ENCODE measurements around the gene HDAC1. TPM values are rescaled to one million over a fixed set of nuclear protein-coding genes. Genes with fewer than 3 reads are reported as not detected.

Gene HDAC1
- polyA plus RNA-seq, 3 donors: 73.8 to 95.0 (median 88.7) TPM

DNA sequence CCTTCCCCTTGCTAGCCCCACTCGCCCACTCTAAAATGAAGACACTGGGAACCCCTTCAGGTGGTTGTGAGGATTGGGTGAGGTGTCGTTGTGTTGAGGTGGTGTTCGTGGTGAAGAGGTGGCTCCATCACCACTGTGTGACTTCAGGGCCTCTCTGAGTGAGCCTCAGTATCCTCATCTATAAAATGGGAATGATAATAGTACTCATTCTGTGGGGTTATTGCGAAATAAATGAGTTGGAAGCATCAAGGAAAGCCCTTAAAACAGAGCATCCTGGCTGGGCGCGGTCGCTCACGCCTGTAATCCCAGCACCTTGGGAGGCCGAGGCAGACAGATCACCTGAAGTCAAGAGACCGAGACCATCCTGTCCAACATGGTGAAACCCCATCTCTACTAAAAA, 50.8 kb downstream of the HDAC1 start:
- Histone ChIP-seq H3K4me2 (replicated peaks; ENCODE audit: extremely low read depth, low read length, poor library complexity, severe bottlenecking) (no peak overlapping the region), H2AFZ (ENCODE audit: insufficient read depth, low read depth, low read length, poor library complexity, severe bottlenecking) (no peak overlapping the region), H3K4me3 (replicated peaks in 1 of 3; ENCODE audit: low read depth in 2 of 3, low read length in 3 of 3) (no peak overlapping the region), H4K20me1 (ENCODE audit: insufficient read depth, low read length) (no peaks in the 10 kb centered on the region), H3K79me2 (ENCODE audit: insufficient read depth, low read length) (no peaks in the 10 kb centered on the region), H3K27ac (ENCODE audit: low read depth in 1 of 2, low read length in 2 of 2) (no peak overlapping the region), H3K9ac (ENCODE audit: insufficient read depth, low read length, poor library complexity, severe bottlenecking) (no peak overlapping the region), H3K36me3 (replicated peaks in 1 of 2; ENCODE audit: control insufficient read depth in 1 of 2, insufficient read depth in 2 of 2, low read length in 2 of 2) (no peaks in the 10 kb centered on the region), H3K9me3 (replicated peaks in 1 of 2; ENCODE audit: control insufficient read depth in 1 of 2, insufficient read depth in 1 of 2, low read length in 2 of 2) (no peaks in the 10 kb centered on the region), H3K4me1 (ENCODE audit: control insufficient read depth in 1 of 2, insufficient read depth in 2 of 2, low read length in 2 of 2) (peaks cover 28 to 42% of the 10 kb centered on the region in 2 donors), H3K27me3 (ENCODE audit: control insufficient read depth in 2 of 2, insufficient read depth in 2 of 2, low read length in 2 of 2) (peaks cover 6 to 27% of the 10 kb centered on the region in 2 donors)
- Mint-ChIP-seq H3K4me3 (no peak overlapping the region), H3K4me1 (peaks cover 53% of the 10 kb centered on the region), H3K27ac (peak overlapping the region in 3 of 7 donors; percentile 16 to 58 (median 30)), H3K27me3 (ENCODE audit: low read depth in 3 of 3) (peaks cover 45 to 57% (median 50%) of the 10 kb centered on the region in 3 donors), H3K36me3 (peaks cover 10 to 26% of the 10 kb centered on the region in 2 donors), H3K9me3 (peaks cover 0 to 4% (median 2%) of the 10 kb centered on the region in 7 donors)
- no peak for DNase-seq
- intact Hi-C loops (cut with micrococcal nuclease): no loop called here
- TF ChIP-seq CTCF (IDR thresholded peaks at IDR 0.05): no peak
- no CpG with 5 or more reads among the region's 10 CpGs for WGBS (ENCODE audit: insufficient coverage)

DNA sequence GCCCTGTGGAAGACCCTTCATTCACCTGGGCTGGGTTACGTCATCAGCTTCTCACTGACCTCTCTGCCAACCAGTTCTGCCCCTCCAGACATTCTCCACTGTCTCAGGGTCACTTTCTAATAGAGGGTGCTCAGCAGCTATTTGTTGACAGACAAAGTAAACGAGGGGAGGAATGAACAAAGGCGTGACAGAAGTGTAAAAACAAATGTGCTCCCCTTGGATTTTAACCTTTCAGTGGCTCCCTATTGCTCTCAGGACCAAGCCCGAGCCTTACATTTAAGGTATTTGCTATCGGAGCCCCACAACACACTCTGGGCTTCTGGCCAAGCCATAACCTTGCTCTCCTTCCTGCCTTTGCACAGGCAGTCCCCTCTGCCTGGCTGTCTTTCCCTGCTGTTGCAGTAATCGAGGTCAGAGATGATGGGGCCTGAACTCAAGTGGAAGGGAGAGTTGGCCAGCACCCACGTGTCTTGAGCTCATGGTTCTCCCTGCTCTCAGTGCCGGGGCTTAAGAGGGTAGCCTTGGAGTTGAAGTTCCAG, 53.5 kb downstream of the HDAC1 start:
- Histone ChIP-seq H3K4me3 (replicated peaks in 1 of 3; ENCODE audit: low read depth in 2 of 3, low read length in 3 of 3) (no peak overlapping the region), H3K79me2 (ENCODE audit: insufficient read depth, low read length) (no peaks in the 10 kb centered on the region), H3K4me2 (replicated peaks; ENCODE audit: extremely low read depth, low read length, poor library complexity, severe bottlenecking) (no peak overlapping the region), H3K36me3 (replicated peaks in 1 of 2; ENCODE audit: control insufficient read depth in 1 of 2, insufficient read depth in 2 of 2, low read length in 2 of 2) (no peaks in the 10 kb centered on the region), H2AFZ (ENCODE audit: insufficient read depth, low read depth, low read length, poor library complexity, severe bottlenecking) (no peak overlapping the region), H3K4me1 (ENCODE audit: control insufficient read depth in 1 of 2, insufficient read depth in 2 of 2, low read length in 2 of 2) (peaks cover 26 to 42% of the 10 kb centered on the region in 2 donors), H4K20me1 (ENCODE audit: insufficient read depth, low read length) (no peaks in the 10 kb centered on the region), H3K27ac (ENCODE audit: low read depth in 1 of 2, low read length in 2 of 2) (no peak overlapping the region), H3K27me3 (ENCODE audit: control insufficient read depth in 2 of 2, insufficient read depth in 2 of 2, low read length in 2 of 2) (peaks cover 6 to 31% of the 10 kb centered on the region in 2 donors), H3K9me3 (replicated peaks in 1 of 2; ENCODE audit: control insufficient read depth in 1 of 2, insufficient read depth in 1 of 2, low read length in 2 of 2) (no peaks in the 10 kb centered on the region), H3K9ac (ENCODE audit: insufficient read depth, low read length, poor library complexity, severe bottlenecking) (no peak overlapping the region)
- no peak for DNase-seq
- Mint-ChIP-seq H3K4me1 (peaks cover 51% of the 10 kb centered on the region), H3K4me3 (peak overlapping the region in 1 of 2 donors; percentile 84), H3K27me3 (ENCODE audit: low read depth in 3 of 3) (peaks cover 46 to 62% (median 55%) of the 10 kb centered on the region in 3 donors), H3K36me3 (peaks cover under 1 to 13% of the 10 kb centered on the region in 2 donors), H3K9me3 (peaks cover 0 to 4% (median 3%) of the 10 kb centered on the region in 7 donors), H3K27ac (peak overlapping the region in 1 of 7 donors; percentile 27)
- no peak for TF ChIP-seq CTCF (IDR thresholded peaks at IDR 0.05)
- WGBS (ENCODE audit: insufficient coverage): 0% methylated on average over 5 of the region's 8 CpGs
- intact Hi-C loops (cut with micrococcal nuclease): no loop called here

Data from CD14-positive monocyte (primary cell).